Thyroid gland (tissue), 4 donors: ENCODE results near the gene IQSEC1.
"Not testable (repeated sequence)": the region's sequence is repeated elsewhere in the genome, so short reads cannot be mapped to it uniquely, and the experiment has no call there.

ENCODE experiments used
- CTCF ChIP-seq, 6 experiments: fragments of 200-600 bp in 3 of 6; fragments of 450-650 bp in 3 of 6; sonication (generic) in 3 of 6; IDR thresholded peaks; one replicate each; pipeline ENCODE4 v1.5.1; 2016 to 2019; ENCODE audit warnings: antibody characterized with exemption in 6 of 6, mild to moderate bottlenecking in 2 of 6, inconsistent platforms in 1 of 6, moderate library complexity in 1 of 6
- POLR2A ChIP-seq, 2 donors: fragments of 450-650 bp; IDR thresholded peaks; one replicate each; pipeline ENCODE4 v1.6.1; 2017; ENCODE audit warnings: antibody characterized with exemption in 2 of 2, mild to moderate bottlenecking in 2 of 2, moderate library complexity in 1 of 2

- not testable (repeated sequence) for TF ChIP-seq POLR2A, CTCF (IDR thresholded peaks at IDR 0.05)
These were observed 219.4 kb downstream of the IQSEC1 start for GRCh38 chr3:12853847-12854246.
